ENCODE data around the gene ATP2C2. TPM values are rescaled to one million over a fixed set of nuclear protein-coding genes. Genes with fewer than 3 reads are reported as not detected.

Gene ATP2C2
- total RNA-seq, 6 experiments from 2014 or later = 0.18 to 0.51 (median 0.32) TPM; not detected in 2

DNA sequence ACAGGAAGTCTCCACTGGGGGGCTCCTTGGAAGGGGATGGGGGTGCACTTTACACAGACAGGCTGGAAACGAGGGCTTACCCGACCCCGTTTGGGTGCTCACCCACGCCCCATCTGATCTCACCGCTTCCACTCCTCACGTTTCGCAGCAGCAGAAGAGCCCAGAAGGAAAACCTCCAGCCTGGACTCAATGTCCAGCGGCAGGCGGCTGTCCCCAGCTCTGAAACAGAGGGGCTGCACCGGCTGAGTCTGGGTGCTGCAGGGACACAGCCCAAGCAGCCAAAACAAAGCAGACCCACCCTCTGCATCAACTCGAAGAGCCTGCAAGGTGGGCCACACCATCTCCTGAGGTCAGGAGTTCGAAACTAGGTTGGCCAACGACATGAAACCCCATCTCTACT is 132.2 kb downstream of the ATP2C2 start:
- no peaks in the 10 kb centered on the region for H3K9me3 ChIP-seq

GRCh38 chr16:84501077-84501735 is 132.9 kb downstream of the ATP2C2 start:
- no peaks in the 10 kb centered on the region for H3K4me1 ChIP-seq
- ATAC-seq (no peak), DNase-seq (peak in 1 of 3 donors; percentile 42)
- H3K27me3 ChIP-seq = no peaks in the 10 kb centered on the region
- H3K9me3 ChIP-seq = no peaks in the 10 kb centered on the region
- no peak overlapping the region for H3K4me3 ChIP-seq
- H3K27ac ChIP-seq = no peak overlapping the region
- WGBS (ENCODE audit: insufficient coverage, low coverage, low lambda C conversion rate, missing lambda C conversion rate) = no CpG with 5 or more reads among the region's 12 CpGs
- no peaks in the 10 kb centered on the region for H3K36me3 ChIP-seq
- intact Hi-C loops (cut with DNase I) = no loop called here
- TF ChIP-seq, protein P1, sequence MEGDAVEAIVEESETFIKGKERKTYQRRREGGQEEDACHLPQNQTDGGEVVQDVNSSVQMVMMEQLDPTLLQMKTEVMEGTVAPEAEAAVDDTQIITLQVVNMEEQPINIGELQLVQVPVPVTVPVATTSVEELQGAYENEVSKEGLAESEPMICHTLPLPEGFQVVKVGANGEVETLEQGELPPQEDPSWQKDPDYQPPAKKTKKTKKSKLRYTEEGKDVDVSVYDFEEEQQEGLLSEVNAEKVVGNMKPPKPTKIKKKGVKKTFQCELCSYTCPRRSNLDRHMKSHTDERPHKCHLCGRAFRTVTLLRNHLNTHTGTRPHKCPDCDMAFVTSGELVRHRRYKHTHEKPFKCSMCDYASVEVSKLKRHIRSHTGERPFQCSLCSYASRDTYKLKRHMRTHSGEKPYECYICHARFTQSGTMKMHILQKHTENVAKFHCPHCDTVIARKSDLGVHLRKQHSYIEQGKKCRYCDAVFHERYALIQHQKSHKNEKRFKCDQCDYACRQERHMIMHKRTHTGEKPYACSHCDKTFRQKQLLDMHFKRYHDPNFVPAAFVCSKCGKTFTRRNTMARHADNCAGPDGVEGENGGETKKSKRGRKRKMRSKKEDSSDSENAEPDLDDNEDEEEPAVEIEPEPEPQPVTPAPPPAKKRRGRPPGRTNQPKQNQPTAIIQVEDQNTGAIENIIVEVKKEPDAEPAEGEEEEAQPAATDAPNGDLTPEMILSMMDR (IDR thresholded peaks at IDR 0.05) = no peak
- no peak for TF ChIP-seq POLR2A (IDR thresholded peaks at IDR 0.05)

More for the DNA sequence above, 132.2 kb downstream of the ATP2C2 start:
- ATAC-seq = no peak
- WGBS (ENCODE audit: insufficient coverage, low coverage, low lambda C conversion rate, missing lambda C conversion rate) = 95% methylated on average over 4 of the region's 13 CpGs
- H3K36me3 ChIP-seq = no peaks in the 10 kb centered on the region
- no peak for TF ChIP-seq POLR2A (IDR thresholded peaks at IDR 0.05)
- TF ChIP-seq, protein P1 (IDR thresholded peaks at IDR 0.05) = no peak
- H3K27ac ChIP-seq = no peak overlapping the region
- H3K4me1 ChIP-seq = no peaks in the 10 kb centered on the region
- intact Hi-C loops (cut with DNase I) = no loop called here
- H3K27me3 ChIP-seq = no peaks in the 10 kb centered on the region
- no peak overlapping the region for H3K4me3 ChIP-seq
- peak in 1 of 3 donors; percentile 32 for DNase-seq

DNA sequence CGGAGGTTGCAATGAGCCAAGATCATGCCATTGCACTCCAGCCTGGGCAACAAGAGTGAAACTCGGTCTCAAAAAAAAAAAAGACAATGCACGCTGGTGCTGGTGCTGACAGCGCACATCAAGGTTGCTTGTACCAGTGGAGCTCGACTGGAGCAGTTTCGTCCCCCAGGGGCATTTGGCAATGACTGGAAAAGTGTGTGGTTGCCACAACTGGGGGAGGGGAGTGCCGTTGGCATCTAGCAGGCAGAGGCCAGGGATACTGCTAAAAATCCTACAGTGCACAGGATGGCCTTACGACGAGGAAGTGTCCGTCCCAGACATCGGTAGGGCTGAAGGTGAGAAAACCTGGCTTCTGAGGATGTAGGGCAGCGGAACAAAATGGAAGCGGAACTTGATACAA is 133.7 kb downstream of the ATP2C2 start:
- intact Hi-C loops (cut with DNase I) = no loop called here
- Histone ChIP-seq H3K4me1 (no peaks in the 10 kb centered on the region), H3K4me3 (no peak overlapping the region), H3K27ac (no peak overlapping the region), H3K9me3 (no peaks in the 10 kb centered on the region), H3K36me3 (no peaks in the 10 kb centered on the region), H3K27me3 (no peaks in the 10 kb centered on the region)
- ATAC-seq = no peak
- DNase-seq = peak in 1 of 3 donors; percentile 28
- no peak for TF ChIP-seq POLR2A (IDR thresholded peaks at IDR 0.05)
- TF ChIP-seq, protein P1 (IDR thresholded peaks at IDR 0.05) = no peak
- WGBS (ENCODE audit: insufficient coverage, low coverage, low lambda C conversion rate, missing lambda C conversion rate) = 88% methylated on average over 7 of the region's 13 CpGs

DNA sequence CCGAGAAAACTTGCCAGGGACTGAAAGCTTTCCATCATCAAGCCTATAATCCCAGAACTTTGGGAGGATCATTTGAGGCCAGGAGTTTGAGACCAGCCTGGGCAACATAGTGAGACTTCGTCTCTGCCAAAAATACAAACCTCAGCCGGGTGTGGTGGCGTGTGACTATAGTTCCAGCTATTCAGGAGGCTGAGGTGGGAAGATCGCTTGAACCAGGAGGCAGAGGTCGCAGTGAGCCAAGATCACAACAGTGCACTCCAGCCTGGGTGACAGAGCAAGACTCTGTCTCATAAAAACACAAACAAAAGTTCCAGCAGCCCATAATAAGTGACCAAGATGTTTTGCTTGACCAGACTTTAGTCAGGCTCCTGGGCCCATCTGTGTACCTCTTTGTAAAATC is 134.2 kb downstream of the ATP2C2 start:
- intact Hi-C loops (cut with DNase I) = no loop called here
- 88% methylated on average over 4 of the region's 6 CpGs for WGBS (ENCODE audit: insufficient coverage, low coverage, low lambda C conversion rate, missing lambda C conversion rate)

More for the DNA sequence above, 134.2 kb downstream of the ATP2C2 start:
- H3K36me3 ChIP-seq = no peaks in the 10 kb centered on the region
- H3K27me3 ChIP-seq = no peaks in the 10 kb centered on the region
- no peak overlapping the region for H3K4me3 ChIP-seq
- H3K27ac ChIP-seq = no peak overlapping the region
- no peaks in the 10 kb centered on the region for H3K9me3 ChIP-seq
- no peak for ATAC-seq
- TF ChIP-seq, protein P1 (IDR thresholded peaks at IDR 0.05) = no peak
- TF ChIP-seq POLR2A (IDR thresholded peaks at IDR 0.05) = no peak
- H3K4me1 ChIP-seq = no peaks in the 10 kb centered on the region
- peak in 1 of 3 donors; percentile 21 for DNase-seq

All from right lobe of liver (tissue), 6 donors.